Activated T-cell treated with anti-CD3 and anti-CD28 coated beads, Interleukin-2, amount 50 U/mL, for 24 hours (primary cell): ENCODE data around the gene OTOS.

Experiments used
- DNase-seq: peaks from one replicate; pipeline ENCODE4 v3.0.0-alpha.2; 2020
- H3K27ac Mint-ChIP-seq: 2 replicates; pipeline ENCODE4 v1.8.0; 2020; ENCODE audit warnings: mild to moderate bottlenecking, mixed read lengths
- H3K27me3 Mint-ChIP-seq: 2 replicates; pipeline ENCODE4 v1.8.0; 2020; ENCODE audit warnings: mixed read lengths
- H3K36me3 Mint-ChIP-seq: 2 replicates; pipeline ENCODE4 v1.8.0; 2020; ENCODE audit warnings: low read depth, mixed read lengths
- H3K4me1 Mint-ChIP-seq: 2 replicates; pipeline ENCODE4 v1.8.0; 2020; ENCODE audit warnings: low read depth, mixed read lengths
- H3K4me3 Mint-ChIP-seq: 2 replicates; pipeline ENCODE4 v1.8.0; 2020; ENCODE audit warnings: mild to moderate bottlenecking, moderate library complexity, mixed read lengths
- H3K9me3 Mint-ChIP-seq: 2 replicates; pipeline ENCODE4 v1.8.0; 2020; ENCODE audit warnings: mixed read lengths

Gene OTOS

GRCh38 chr2:240149943-240150784, 9.7 kb upstream of the OTOS start:
- Mint-ChIP-seq H3K36me3 (no peaks in the 10 kb centered on the region), H3K27me3 (peaks cover 28% of the 10 kb centered on the region)

GRCh38 chr2:240147911-240148587, 7.6 kb upstream of the OTOS start:
- H3K4me1 Mint-ChIP-seq = peaks cover 2% of the 10 kb centered on the region
- no peaks in the 10 kb centered on the region for H3K9me3 Mint-ChIP-seq
- no peak overlapping the region for H3K27ac Mint-ChIP-seq

More at GRCh38 chr2:240149943-240150784, 9.7 kb upstream of the OTOS start:
- DNase-seq = peak; percentile 59
- Mint-ChIP-seq H3K4me1 (no peaks in the 10 kb centered on the region), H3K27ac (no peak overlapping the region), H3K9me3 (no peaks in the 10 kb centered on the region), H3K4me3 (no peak overlapping the region)

GRCh38 chr2:240147382-240147781, 6.9 kb upstream of the OTOS start:
- Mint-ChIP-seq H3K4me1 (peaks cover 2% of the 10 kb centered on the region), H3K4me3 (no peak overlapping the region), H3K27me3 (peaks cover 22% of the 10 kb centered on the region), H3K36me3 (no peaks in the 10 kb centered on the region), H3K9me3 (no peaks in the 10 kb centered on the region), H3K27ac (no peak overlapping the region)
- no peak for DNase-seq

More at GRCh38 chr2:240147911-240148587, 7.6 kb upstream of the OTOS start:
- Mint-ChIP-seq H3K4me3 (no peak overlapping the region), H3K36me3 (no peaks in the 10 kb centered on the region), H3K27me3 (peaks cover 23% of the 10 kb centered on the region)
- no peak for DNase-seq

GRCh38 chr2:240146627-240147278, 6.3 kb upstream of the OTOS start:
- Mint-ChIP-seq H3K4me3 (no peak overlapping the region), H3K9me3 (no peaks in the 10 kb centered on the region), H3K4me1 (peaks cover 2% of the 10 kb centered on the region), H3K27ac (no peak overlapping the region), H3K36me3 (no peaks in the 10 kb centered on the region), H3K27me3 (peaks cover 24% of the 10 kb centered on the region)
- DNase-seq = no peak

- Mint-ChIP-seq H3K9me3 (no peaks in the 10 kb centered on the region), H3K36me3 (no peaks in the 10 kb centered on the region), H3K4me1 (peaks cover 2% of the 10 kb centered on the region), H3K27me3 (peaks cover 19% of the 10 kb centered on the region), H3K27ac (no peak overlapping the region), H3K4me3 (no peak overlapping the region)
- DNase-seq = no peak
Observed at GRCh38 chr2:240146141-240146561, 5.7 kb upstream of the OTOS start.

- Mint-ChIP-seq H3K27me3 (peaks cover 18% of the 10 kb centered on the region), H3K9me3 (no peaks in the 10 kb centered on the region), H3K27ac (no peak overlapping the region), H3K36me3 (no peaks in the 10 kb centered on the region), H3K4me1 (peaks cover 2% of the 10 kb centered on the region), H3K4me3 (no peak overlapping the region)
- no peak for DNase-seq
Observed at GRCh38 chr2:240145461-240145860, 5.0 kb upstream of the OTOS start.

GRCh38 chr2:240144649-240145261, 4.3 kb upstream of the OTOS start:
- no peak overlapping the region for H3K4me3 Mint-ChIP-seq
- DNase-seq = no peak
- peaks cover 14% of the 10 kb centered on the region for H3K27me3 Mint-ChIP-seq
- H3K27ac Mint-ChIP-seq = no peak overlapping the region
- H3K36me3 Mint-ChIP-seq = no peaks in the 10 kb centered on the region
- H3K4me1 Mint-ChIP-seq = peaks cover 2% of the 10 kb centered on the region
- H3K9me3 Mint-ChIP-seq = no peaks in the 10 kb centered on the region

- H3K4me3 Mint-ChIP-seq = no peak overlapping the region
Observed at GRCh38 chr2:240143801-240144648, 3.6 kb upstream of the OTOS start.

GRCh38 chr2:240143276-240143675, 2.8 kb upstream of the OTOS start:
- Mint-ChIP-seq H3K27me3 (peaks cover 8% of the 10 kb centered on the region), H3K4me1 (peaks cover 2% of the 10 kb centered on the region)

More at GRCh38 chr2:240143801-240144648, 3.6 kb upstream of the OTOS start:
- H3K4me1 Mint-ChIP-seq = peaks cover 2% of the 10 kb centered on the region
- H3K27me3 Mint-ChIP-seq = peaks cover 8% of the 10 kb centered on the region
- no peak overlapping the region for H3K27ac Mint-ChIP-seq
- DNase-seq = peak; percentile 93
- H3K9me3 Mint-ChIP-seq = no peaks in the 10 kb centered on the region
- H3K36me3 Mint-ChIP-seq = no peaks in the 10 kb centered on the region

GRCh38 chr2:240142859-240143258, 2.4 kb upstream of the OTOS start:
- DNase-seq = no peak
- Mint-ChIP-seq H3K36me3 (no peaks in the 10 kb centered on the region), H3K9me3 (no peaks in the 10 kb centered on the region), H3K27me3 (peaks cover 8% of the 10 kb centered on the region), H3K4me1 (peaks cover 2% of the 10 kb centered on the region), H3K4me3 (no peak overlapping the region), H3K27ac (no peak overlapping the region)

More at GRCh38 chr2:240143276-240143675, 2.8 kb upstream of the OTOS start:
- H3K36me3 Mint-ChIP-seq = no peaks in the 10 kb centered on the region
- H3K9me3 Mint-ChIP-seq = no peaks in the 10 kb centered on the region
- no peak overlapping the region for H3K27ac Mint-ChIP-seq
- DNase-seq = no peak
- H3K4me3 Mint-ChIP-seq = no peak overlapping the region

- H3K9me3 Mint-ChIP-seq = no peaks in the 10 kb centered on the region
- H3K4me3 Mint-ChIP-seq = no peak overlapping the region
- H3K4me1 Mint-ChIP-seq = peaks cover 3% of the 10 kb centered on the region
- no peak for DNase-seq
- no peaks in the 10 kb centered on the region for H3K36me3 Mint-ChIP-seq
- peaks cover 8% of the 10 kb centered on the region for H3K27me3 Mint-ChIP-seq
- no peak overlapping the region for H3K27ac Mint-ChIP-seq
Observed at GRCh38 chr2:240142256-240142775, 1.9 kb upstream of the OTOS start.

GRCh38 chr2:240141736-240142135, 1.3 kb upstream of the OTOS start:
- Mint-ChIP-seq H3K27ac (no peak overlapping the region), H3K4me3 (no peak overlapping the region), H3K9me3 (no peaks in the 10 kb centered on the region), H3K36me3 (no peaks in the 10 kb centered on the region), H3K27me3 (peaks cover 5% of the 10 kb centered on the region), H3K4me1 (peaks cover 8% of the 10 kb centered on the region)
- DNase-seq = no peak

GRCh38 chr2:240140920-240141319, 462 bp upstream of the OTOS start:
- H3K4me3 Mint-ChIP-seq = no peak overlapping the region
- peaks cover 6% of the 10 kb centered on the region for H3K36me3 Mint-ChIP-seq
- no peak overlapping the region for H3K27ac Mint-ChIP-seq
- H3K27me3 Mint-ChIP-seq = peaks cover 5% of the 10 kb centered on the region
- H3K4me1 Mint-ChIP-seq = peaks cover 12% of the 10 kb centered on the region
- DNase-seq = peak; percentile 7
- H3K9me3 Mint-ChIP-seq = no peaks in the 10 kb centered on the region
